Prostate gland (tissue), 2 donors: ENCODE results near the gene ANKIB1. TPM values are rescaled to one million over a fixed set of nuclear protein-coding genes. Genes with fewer than 3 reads are reported as not detected.

Experiments
- DNase-seq: peaks from one replicate; pipeline ENCODE4 v3.0.0-alpha.2; 2019; ENCODE audit warnings: low spot score
- H3K27ac ChIP-seq, 2 donors: fragments of 200-600 bp; sonication (generic); 2 replicates each; pipeline ENCODE4 v1.5.1; 2017 to 2019
- H3K27me3 ChIP-seq: fragments of 200-600 bp; sonication (generic); replicated peaks from 2 replicates; pipeline ENCODE4 v1.5.1; 2019; ENCODE audit not compliant: insufficient read depth
- H3K36me3 ChIP-seq, 2 donors: fragments of 200-600 bp; sonication (generic); 1 replicate in 1 of 2; 2 replicates in 1 of 2; pipeline versions ENCODE4 v1.5.1 to v1.8.1; 2017 to 2019
- H3K4me1 ChIP-seq: fragments of 200-600 bp; sonication (generic); replicated peaks from 2 replicates; pipeline ENCODE4 v1.5.1; 2019
- H3K4me3 ChIP-seq, 2 donors: fragments of 200-600 bp; sonication (generic); 2 replicates each; pipeline ENCODE4 v1.5.1; 2017 to 2019
- H3K9me3 ChIP-seq: fragments of 200-600 bp; sonication (generic); 2 replicates; pipeline ENCODE4 v1.5.1; 2017
- CTCF ChIP-seq, 4 experiments: fragments of 200-600 bp in 2 of 4; fragments of 450-650 bp in 2 of 4; sonication (generic) in 2 of 4; IDR thresholded peaks; 1 replicate in 3 of 4; 2 replicates in 1 of 4; pipeline ENCODE4 v1.5.1; 2016 to 2019; ENCODE audit warnings: antibody characterized with exemption in 4 of 4, mild to moderate bottlenecking in 2 of 4, moderate library complexity in 2 of 4
- POLR2A ChIP-seq: fragments of 450-650 bp; IDR thresholded peaks from one replicate; pipeline ENCODE4 v1.6.1; 2016; ENCODE audit warnings: antibody characterized with exemption, mild to moderate bottlenecking
- POLR2AphosphoS5 ChIP-seq: sonication (generic); formaldehyde crosslinking; IDR thresholded peaks from one replicate; pipeline ENCODE4 v1.6.1; 2017; ENCODE audit warnings: antibody characterized with exemption
- WGBS: methylation state at CpG from one replicate; pipeline ENCODE4 v1.1.5; 2018; 5-methylcytosine and 5-hydroxymethylcytosine counted together
- intact Hi-C: fragments of 100-400 bp; cut with DNase I; formaldehyde crosslinking; loops from one replicate; pipeline ENCODE4 v1.14.2; 2022
- total RNA-seq, 2 donors: library from RNA; depleted of rRNA; stranded (reverse); fragments of >200 nt; gene quantifications; one replicate each; pipeline ENCODE4 v1.1.0, GENCODE V29; 2016

The ANKIB1 gene
- total RNA-seq, 2 donors from 2014 or later = 20.1 to 47.9 TPM

DNA sequence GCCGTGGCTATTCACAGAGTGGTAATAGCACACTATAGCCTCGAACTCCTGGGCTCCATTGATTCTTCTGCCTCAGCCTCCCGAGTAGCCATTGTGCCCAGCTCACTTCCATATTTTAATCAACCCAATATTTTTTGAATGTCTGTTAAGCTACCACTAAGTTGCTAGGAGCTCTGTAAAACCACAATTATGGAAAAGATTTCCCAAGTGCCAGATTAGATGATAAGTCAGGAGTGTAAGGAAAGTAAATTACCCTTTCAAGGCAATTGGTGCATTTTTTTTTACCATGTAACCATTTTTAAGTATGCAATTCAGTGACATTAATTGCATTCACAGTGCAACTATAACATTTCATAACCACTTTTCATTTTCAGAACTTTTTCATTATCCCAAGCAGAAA is 114.0 kb downstream of the ANKIB1 start:
- TF ChIP-seq POLR2AphosphoS5 = no peak
- TF ChIP-seq CTCF (IDR thresholded peaks at IDR 0.05) = no peak
- TF ChIP-seq POLR2A = no peak
- no peak overlapping the region for H3K4me3 ChIP-seq
- H3K4me1 ChIP-seq = no peaks in the 10 kb centered on the region
- no peaks in the 10 kb centered on the region for H3K36me3 ChIP-seq
- whole genome bisulfite sequencing = 97% methylated on average over 3 of the region's 3 CpGs
- H3K27me3 ChIP-seq = no peaks in the 10 kb centered on the region
- no peak overlapping the region for H3K27ac ChIP-seq
- no peaks in the 10 kb centered on the region for H3K9me3 ChIP-seq
- DNase-seq = no peak
- intact Hi-C loops = no loop called here

- H3K27me3 ChIP-seq = no peaks in the 10 kb centered on the region
- no peaks in the 10 kb centered on the region for H3K36me3 ChIP-seq
- no peaks in the 10 kb centered on the region for H3K9me3 ChIP-seq
- 87% methylated on average over 1 of the region's 1 CpG for WGBS
- no peak overlapping the region for H3K4me3 ChIP-seq
- no peaks in the 10 kb centered on the region for H3K4me1 ChIP-seq
- no peak overlapping the region for H3K27ac ChIP-seq
- no peak for DNase-seq
- intact Hi-C loops = no loop called here
- TF ChIP-seq CTCF (IDR thresholded peaks at IDR 0.05) = no peak
- TF ChIP-seq POLR2AphosphoS5 = no peak
- TF ChIP-seq POLR2A = no peak
Measured at GRCh38 chr7:92360387-92360786, 114.6 kb downstream of the ANKIB1 start.

GRCh38 chr7:92362131-92362530 is 116.4 kb downstream of the ANKIB1 start:
- H3K27me3 ChIP-seq = no peaks in the 10 kb centered on the region
- 88% methylated on average over 2 of the region's 2 CpGs for WGBS
- no peak for TF ChIP-seq POLR2A
- no peak for TF ChIP-seq POLR2AphosphoS5
- no peak for TF ChIP-seq CTCF (IDR thresholded peaks at IDR 0.05)
- H3K9me3 ChIP-seq = no peaks in the 10 kb centered on the region
- no peak overlapping the region for H3K4me3 ChIP-seq
- no peak overlapping the region for H3K27ac ChIP-seq
- intact Hi-C loops = no loop called here
- no peaks in the 10 kb centered on the region for H3K36me3 ChIP-seq
- no peak for DNase-seq
- no peaks in the 10 kb centered on the region for H3K4me1 ChIP-seq

DNA sequence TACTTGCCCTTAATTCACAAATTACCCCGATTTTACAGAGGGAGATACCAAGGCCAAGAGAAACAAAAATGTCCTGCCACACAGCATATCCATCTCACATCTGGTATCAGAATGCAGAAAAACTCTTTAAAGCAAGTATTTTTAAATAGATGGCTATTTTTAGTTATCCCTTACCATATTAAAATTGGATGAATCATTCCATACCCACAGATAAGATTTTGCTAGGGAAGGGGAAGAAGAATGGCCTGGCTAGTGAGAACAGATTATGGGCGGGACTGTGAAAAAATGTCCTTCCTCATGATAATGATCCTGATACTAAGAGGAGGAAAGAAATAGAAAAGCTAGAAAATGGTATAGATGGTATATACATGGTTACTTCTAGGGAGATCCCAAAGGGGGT is 121.0 kb downstream of the ANKIB1 start:
- 97% methylated on average over 2 of the region's 2 CpGs for WGBS
- H3K9me3 ChIP-seq = no peaks in the 10 kb centered on the region
- H3K27me3 ChIP-seq = no peaks in the 10 kb centered on the region
- TF ChIP-seq POLR2A = no peak
- no peak for TF ChIP-seq CTCF (IDR thresholded peaks at IDR 0.05)
- no peak for TF ChIP-seq POLR2AphosphoS5
- no peak for DNase-seq
- H3K36me3 ChIP-seq = no peaks in the 10 kb centered on the region
- no peaks in the 10 kb centered on the region for H3K4me1 ChIP-seq
- no peak overlapping the region for H3K27ac ChIP-seq
- intact Hi-C loops = no loop called here
- no peak overlapping the region for H3K4me3 ChIP-seq

GRCh38 chr7:92368741-92369140 is 123.0 kb downstream of the ANKIB1 start:
- intact Hi-C loops = no loop called here
- no peaks in the 10 kb centered on the region for H3K36me3 ChIP-seq

More at GRCh38 chr7:92368741-92369140, 123.0 kb downstream of the ANKIB1 start:
- Histone ChIP-seq H3K27ac (no peak overlapping the region), H3K27me3 (no peaks in the 10 kb centered on the region), H3K4me1 (no peaks in the 10 kb centered on the region), H3K9me3 (no peaks in the 10 kb centered on the region), H3K4me3 (no peak overlapping the region)
- 87% methylated on average over 1 of the region's 1 CpG for WGBS
- TF ChIP-seq POLR2A (no peak), POLR2AphosphoS5 (no peak), CTCF (IDR thresholded peaks at IDR 0.05) (no peak)
- DNase-seq = no peak
